Loucy (cell line): ENCODE data around the gene LTBP2.

Source experiments
- CTCF ChIP-seq: fragments of 200-600 bp; sonication (generic); conservative IDR thresholded peaks from 2 replicates; pipeline ENCODE4 v1.5.1; 2014; ENCODE audit warnings: mild to moderate bottlenecking, antibody characterized with exemption, low read length
- EZH2phosphoT487 ChIP-seq: fragments of 200-600 bp; IDR thresholded peaks from 2 replicates; pipeline ENCODE4 v1.6.1; 2018; ENCODE audit warnings: antibody characterized with exemption, mild to moderate bottlenecking, moderate library complexity, borderline replicate concordance

DNA sequence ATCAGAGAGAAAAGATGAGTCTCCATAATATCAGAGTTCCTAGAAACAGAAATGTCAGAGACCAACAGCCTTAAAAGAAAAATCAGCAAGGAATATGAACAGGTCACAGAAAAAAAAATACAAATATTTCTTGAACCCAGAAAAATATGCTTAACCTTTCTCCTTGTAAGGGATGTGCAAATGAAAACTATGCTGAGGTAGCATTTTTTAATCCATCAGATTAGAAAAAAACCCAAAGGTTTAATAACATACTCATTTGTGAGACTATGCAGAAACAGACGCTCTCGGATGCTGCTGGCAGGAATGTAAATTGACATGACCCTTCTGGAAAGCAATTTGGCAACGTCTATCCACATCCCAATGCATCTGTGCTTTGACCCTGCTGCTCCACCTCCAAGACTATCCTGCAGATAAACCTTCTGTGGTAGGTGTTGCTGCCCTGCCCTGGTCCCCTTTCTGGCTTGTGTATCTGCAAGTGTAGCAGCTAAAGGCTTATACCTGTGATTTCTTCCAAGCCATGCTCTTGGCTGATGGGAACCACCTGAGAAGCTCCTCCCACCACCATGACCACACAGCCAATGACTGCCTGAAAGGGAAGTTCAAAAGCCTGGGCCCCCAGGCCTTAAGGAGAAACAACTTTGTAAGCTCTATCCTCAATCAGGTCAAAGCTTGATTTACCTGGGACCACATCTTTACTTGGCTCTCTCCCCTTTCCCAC lies 49.4 kb downstream of the LTBP2 start:
- TF ChIP-seq CTCF: no peak
- no peak for TF ChIP-seq EZH2phosphoT487
